ENCODE data around the gene PRKN. TPM values are rescaled to one million over a fixed set of nuclear protein-coding genes. Genes with fewer than 3 reads are reported as not detected.

The PRKN gene
- total RNA-seq, 2 donors from 2014 or later, result 3.3 to 4.8 TPM

GRCh38 chr6:162753775-162754174 lies 26.2 kb upstream of the PRKN start:
- no peaks in the 10 kb centered on the region for H3K9me3 ChIP-seq (ENCODE audit: control insufficient read depth, low read length)
- DNase-seq, result no peak
- no peak for TF ChIP-seq CTCF (conservative IDR thresholded peaks at IDR 0.05)
- no peak overlapping the region for H3K9ac ChIP-seq (ENCODE audit: extremely low read depth, low read length, poor library complexity, severe bottlenecking)
- H3K36me3 Mint-ChIP-seq (ENCODE audit: low read depth), result no peaks in the 10 kb centered on the region
- H3K4me3 Mint-ChIP-seq, result no peak overlapping the region
- no peak overlapping the region for H3K27ac ChIP-seq (ENCODE audit: low read depth, low read length)
- no peaks in the 10 kb centered on the region for H3K9me3 Mint-ChIP-seq
- no peaks in the 10 kb centered on the region for H3K27me3 Mint-ChIP-seq (ENCODE audit: insufficient read depth)
- no peaks in the 10 kb centered on the region for H3K4me1 ChIP-seq (ENCODE audit: control insufficient read depth, insufficient read depth, low read length)
- no peak overlapping the region for H3K27ac Mint-ChIP-seq
- H3K4me3 ChIP-seq (ENCODE audit: low read length), result no peak overlapping the region
- H3K4me1 Mint-ChIP-seq, result no peaks in the 10 kb centered on the region
- H3K36me3 ChIP-seq (ENCODE audit: control insufficient read depth, insufficient read depth, low read length), result no peaks in the 10 kb centered on the region
- H3K27me3 ChIP-seq (ENCODE audit: control insufficient read depth, insufficient read depth, low read length, poor library complexity, severe bottlenecking), result no peaks in the 10 kb centered on the region

DNA sequence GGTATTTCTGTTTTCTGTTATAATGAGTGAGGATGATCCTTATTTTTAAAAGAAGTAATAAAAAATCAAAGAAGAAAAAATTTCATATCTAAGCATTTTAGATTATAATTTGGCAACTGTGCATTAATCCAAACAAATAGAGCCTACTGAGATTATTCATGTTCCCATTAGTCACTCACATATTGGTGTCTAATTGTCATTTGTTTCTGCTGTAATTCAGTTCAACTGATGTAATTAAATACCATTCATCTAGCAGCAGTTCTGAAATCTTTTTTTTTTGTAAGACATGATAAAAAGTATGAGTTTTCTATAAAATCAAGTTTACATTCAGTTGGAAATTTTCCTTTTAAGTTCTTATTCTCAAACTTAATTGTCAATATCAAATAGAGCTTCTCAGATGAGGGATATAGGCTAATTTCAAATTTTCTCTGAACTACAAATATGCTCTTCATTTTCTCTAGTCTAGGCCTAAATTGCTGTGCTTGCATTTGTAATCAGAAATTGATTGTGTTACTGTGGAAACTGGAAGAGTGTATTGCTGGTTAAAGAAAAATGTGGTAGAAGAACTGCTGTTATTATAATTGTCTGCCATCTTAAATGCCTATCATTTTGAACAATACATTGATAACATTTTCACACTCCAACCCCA lies 23.8 kb upstream of the PRKN start:
- H3K36me3 Mint-ChIP-seq (ENCODE audit: low read depth), result no peaks in the 10 kb centered on the region
- Histone ChIP-seq H3K27me3 (ENCODE audit: control insufficient read depth, insufficient read depth, low read length, poor library complexity, severe bottlenecking) (no peaks in the 10 kb centered on the region), H3K27ac (ENCODE audit: low read depth, low read length) (no peak overlapping the region), H3K9me3 (ENCODE audit: control insufficient read depth, low read length) (no peaks in the 10 kb centered on the region), H3K36me3 (ENCODE audit: control insufficient read depth, insufficient read depth, low read length) (no peaks in the 10 kb centered on the region), H3K4me3 (ENCODE audit: low read length) (no peak overlapping the region), H3K9ac (ENCODE audit: extremely low read depth, low read length, poor library complexity, severe bottlenecking) (no peak overlapping the region), H3K4me1 (ENCODE audit: control insufficient read depth, insufficient read depth, low read length) (no peaks in the 10 kb centered on the region)
- H3K4me3 Mint-ChIP-seq, result no peak overlapping the region
- no peaks in the 10 kb centered on the region for H3K4me1 Mint-ChIP-seq
- TF ChIP-seq CTCF (conservative IDR thresholded peaks at IDR 0.05), result no peak
- H3K27me3 Mint-ChIP-seq (ENCODE audit: insufficient read depth), result no peaks in the 10 kb centered on the region
- DNase-seq, result no peak
- H3K27ac Mint-ChIP-seq, result no peak overlapping the region
- H3K9me3 Mint-ChIP-seq, result no peaks in the 10 kb centered on the region

DNA sequence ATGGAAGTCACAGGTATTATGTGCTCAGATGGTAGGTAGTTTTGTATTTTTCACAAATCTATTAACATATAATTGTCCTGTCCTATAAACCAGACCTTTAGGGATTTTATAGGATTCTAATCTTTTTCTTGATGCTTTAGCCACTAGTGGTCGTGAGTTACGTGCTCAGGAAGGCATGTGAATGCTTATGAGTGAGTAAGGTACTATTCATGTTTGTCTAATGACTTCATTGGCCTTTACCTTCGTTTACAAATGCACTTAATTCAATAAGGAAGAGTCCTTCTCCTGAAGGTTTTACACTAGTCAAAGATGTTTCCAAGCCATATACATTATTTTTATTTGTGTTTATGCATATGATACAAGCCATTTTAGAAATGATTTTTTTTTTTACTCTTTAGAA lies 23.2 kb upstream of the PRKN start:
- no peak overlapping the region for H3K4me3 Mint-ChIP-seq
- H3K27me3 Mint-ChIP-seq (ENCODE audit: insufficient read depth), result no peaks in the 10 kb centered on the region
- Histone ChIP-seq H3K36me3 (ENCODE audit: control insufficient read depth, insufficient read depth, low read length) (no peaks in the 10 kb centered on the region), H3K4me3 (ENCODE audit: low read length) (no peak overlapping the region), H3K9me3 (ENCODE audit: control insufficient read depth, low read length) (no peaks in the 10 kb centered on the region), H3K27me3 (ENCODE audit: control insufficient read depth, insufficient read depth, low read length, poor library complexity, severe bottlenecking) (no peaks in the 10 kb centered on the region), H3K4me1 (ENCODE audit: control insufficient read depth, insufficient read depth, low read length) (no peaks in the 10 kb centered on the region), H3K27ac (ENCODE audit: low read depth, low read length) (no peak overlapping the region), H3K9ac (ENCODE audit: extremely low read depth, low read length, poor library complexity, severe bottlenecking) (no peak overlapping the region)
- H3K27ac Mint-ChIP-seq, result no peak overlapping the region
- no peaks in the 10 kb centered on the region for H3K36me3 Mint-ChIP-seq (ENCODE audit: low read depth)
- no peak for TF ChIP-seq CTCF (conservative IDR thresholded peaks at IDR 0.05)
- WGBS, 2 experiments (ENCODE audit: insufficient coverage in 1 of 2, insufficient read length in 1 of 2), result 63 to 80% methylated on average over 2 to 3 of the region's 3 CpGs
- no peaks in the 10 kb centered on the region for H3K4me1 Mint-ChIP-seq
- no peaks in the 10 kb centered on the region for H3K9me3 Mint-ChIP-seq
- DNase-seq, result no peak

Measured in endodermal cell (in vitro differentiated cells).